SK-N-SH treated with all-trans-retinoic acid at 6 μM for 48 hours (cell line): ENCODE measurements around the gene STT3A.

Experiments used
- CREB5 ChIP-seq: fragments of 250-450 bp; sonication (Bioruptor Pico); IDR thresholded peaks from 2 replicates; pipeline ENCODE4 v1.5.1; 2020; ENCODE audit warnings: low read depth, mild to moderate bottlenecking, moderate library complexity
- CSRNP3 ChIP-seq: fragments of 250-450 bp; sonication (Bioruptor Pico); IDR thresholded peaks from 2 replicates; pipeline ENCODE4 v1.5.1; 2021; ENCODE audit warnings: mild to moderate bottlenecking, moderate library complexity
- PATZ1 ChIP-seq: fragments of 250-450 bp; sonication (Bioruptor Pico); IDR thresholded peaks from 2 replicates; pipeline ENCODE4 v1.8.0; 2020; ENCODE audit warnings: mild to moderate bottlenecking, moderate library complexity, borderline replicate concordance
- POU6F1 ChIP-seq: fragments of 250-450 bp; sonication (Bioruptor Pico); IDR thresholded peaks from 2 replicates; pipeline ENCODE4 v1.8.0; 2021; ENCODE audit warnings: low read depth, mild to moderate bottlenecking, moderate library complexity, borderline replicate concordance
- ZFP3 ChIP-seq: fragments of 250-450 bp; sonication (Bioruptor Pico); IDR thresholded peaks from 2 replicates; pipeline ENCODE4 v1.5.0; 2020; ENCODE audit warnings: mild to moderate bottlenecking, moderate library complexity
- ZNF8 ChIP-seq: fragments of 450-650 bp; formaldehyde crosslinking; IDR thresholded peaks from 2 replicates; pipeline ENCODE4 v1.5.0; 2020; ENCODE audit warnings: mild to moderate bottlenecking, moderate library complexity

- TF ChIP-seq CREB5 (no peak), CSRNP3 (CRISPR knock-in tag) (no peak), ZFP3 (CRISPR knock-in tag) (no peak), POU6F1 (CRISPR knock-in tag) (no peak), PATZ1 (CRISPR knock-in tag) (no peak), ZNF8 (CRISPR knock-in tag) (no peak)
Measured at GRCh38 chr11:125645871-125646270, 53.2 kb downstream of the STT3A start.
